DND-41 (cell line): ENCODE measurements around the gene POLA1.

Experiments
- EZH2 ChIP-seq: IDR thresholded peaks from 3 replicates; pipeline ENCODE4 v1.6.1; 2012; ENCODE audit warnings: borderline replicate concordance, low read depth, mild to moderate bottlenecking, moderate library complexity, low read length, inconsistent platforms; ENCODE audit not compliant: severe bottlenecking
- TF ChIP-seq, protein P1 (sequence below): IDR thresholded peaks from 2 replicates; pipeline ENCODE4 v1.5.1; 2012; ENCODE audit warnings: borderline replicate concordance, low read length, moderate library complexity, mild to moderate bottlenecking; ENCODE audit not compliant: poor library complexity, severe bottlenecking; ENCODE audit errors: extremely low read depth

DNA sequence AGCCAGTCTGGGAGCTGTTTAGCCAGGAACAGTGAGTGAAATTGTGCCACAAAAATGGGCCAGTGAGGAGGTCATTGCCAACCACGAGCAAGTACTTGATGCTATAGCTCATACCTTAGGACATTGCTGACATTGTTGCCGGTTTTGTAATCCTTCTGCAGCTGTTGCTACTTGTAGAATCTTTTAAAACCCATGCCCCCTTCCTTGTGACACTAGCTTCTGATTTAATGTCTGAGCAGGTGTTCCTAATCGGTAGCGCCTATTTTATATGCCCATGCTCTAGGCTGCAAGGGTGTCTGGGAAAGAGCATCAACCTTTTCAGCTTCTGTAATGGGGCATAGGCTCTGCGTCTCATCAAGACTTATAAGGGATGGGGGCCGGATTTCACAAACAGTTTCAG, 2.6 kb downstream of the POLA1 start:
- TF ChIP-seq, protein P1, sequence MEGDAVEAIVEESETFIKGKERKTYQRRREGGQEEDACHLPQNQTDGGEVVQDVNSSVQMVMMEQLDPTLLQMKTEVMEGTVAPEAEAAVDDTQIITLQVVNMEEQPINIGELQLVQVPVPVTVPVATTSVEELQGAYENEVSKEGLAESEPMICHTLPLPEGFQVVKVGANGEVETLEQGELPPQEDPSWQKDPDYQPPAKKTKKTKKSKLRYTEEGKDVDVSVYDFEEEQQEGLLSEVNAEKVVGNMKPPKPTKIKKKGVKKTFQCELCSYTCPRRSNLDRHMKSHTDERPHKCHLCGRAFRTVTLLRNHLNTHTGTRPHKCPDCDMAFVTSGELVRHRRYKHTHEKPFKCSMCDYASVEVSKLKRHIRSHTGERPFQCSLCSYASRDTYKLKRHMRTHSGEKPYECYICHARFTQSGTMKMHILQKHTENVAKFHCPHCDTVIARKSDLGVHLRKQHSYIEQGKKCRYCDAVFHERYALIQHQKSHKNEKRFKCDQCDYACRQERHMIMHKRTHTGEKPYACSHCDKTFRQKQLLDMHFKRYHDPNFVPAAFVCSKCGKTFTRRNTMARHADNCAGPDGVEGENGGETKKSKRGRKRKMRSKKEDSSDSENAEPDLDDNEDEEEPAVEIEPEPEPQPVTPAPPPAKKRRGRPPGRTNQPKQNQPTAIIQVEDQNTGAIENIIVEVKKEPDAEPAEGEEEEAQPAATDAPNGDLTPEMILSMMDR = no peak
- no peak for TF ChIP-seq EZH2
